A673 (cell line): Measurements from ENCODE around the gene H6PD.

Source experiments
- CTCF ChIP-seq: fragments of 300-800, 200-600 bp; sonication (generic); conservative IDR thresholded peaks from 2 replicates; pipeline ENCODE4 v1.5.1; 2017; ENCODE audit warnings: low read depth, mild to moderate bottlenecking, antibody characterized with exemption, low read length, moderate library complexity, mixed read lengths
- EZH2 ChIP-seq: fragments of 200-600 bp; sonication (generic); IDR thresholded peaks from 2 replicates; pipeline ENCODE4 v1.6.1; 2017; ENCODE audit warnings: borderline replicate concordance, low read depth, mild to moderate bottlenecking, mixed read lengths, antibody characterized with exemption, low read length; ENCODE audit not compliant: poor library complexity, severe bottlenecking

DNA sequence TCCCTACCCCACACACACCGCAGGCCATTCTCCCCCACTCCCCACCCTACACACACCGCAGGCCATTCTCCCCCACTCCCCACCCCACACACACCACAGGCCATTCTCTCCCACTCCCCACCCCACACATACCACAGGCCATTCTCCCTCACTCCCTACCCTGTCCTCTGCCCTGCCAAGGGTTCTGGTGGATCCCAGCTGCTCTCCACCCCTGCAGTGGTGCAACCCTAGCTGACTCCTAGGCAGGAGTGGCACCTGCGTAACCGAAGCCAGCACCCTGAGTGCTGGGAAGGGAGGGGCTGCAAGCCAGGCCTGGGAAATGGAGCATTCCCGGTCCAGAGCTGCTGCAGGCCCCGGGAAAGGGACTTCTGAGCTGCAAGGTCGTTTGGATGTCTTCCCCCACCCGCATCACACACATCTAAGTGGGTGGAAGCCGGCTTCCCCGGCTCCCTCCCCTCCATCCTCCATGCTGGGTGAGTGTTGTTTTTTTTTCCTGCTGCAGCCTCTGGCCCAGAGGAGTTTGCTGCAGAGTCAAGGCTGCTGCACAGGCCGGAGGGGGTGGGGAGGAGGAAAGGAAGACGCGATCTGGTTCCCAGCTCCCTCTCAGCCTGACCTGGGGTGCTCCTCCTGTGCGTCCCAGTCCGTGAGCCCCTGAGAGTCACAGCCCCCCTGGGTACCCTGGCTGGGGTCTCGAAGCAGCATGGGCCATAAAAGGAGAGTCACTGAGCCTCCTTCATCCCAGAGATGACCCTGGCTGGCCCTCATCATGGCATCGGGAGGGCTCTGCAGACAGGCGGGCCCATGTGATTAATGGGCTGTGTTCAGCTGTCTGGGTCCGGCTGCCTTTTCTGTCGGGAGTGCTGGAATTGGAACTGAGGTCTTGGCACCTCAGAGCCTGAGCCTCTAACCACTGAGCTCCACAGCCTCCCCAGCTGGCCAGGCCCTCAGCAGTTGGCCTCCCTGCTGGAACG is 16.1 kb downstream of the H6PD start:
- TF ChIP-seq CTCF: no peak
- no peak for TF ChIP-seq EZH2
